ENCODE measurements around the gene PMS2.

The PMS2 gene

GRCh38 chr7:6030988-6031387, 22.1 kb upstream of the PMS2 start, which contains the start of gene ANKRD61:
ANKRD61 (plus strand) TSS chr7:6031376; CDS start chr7:6031376, 0 bp downstream.
- no peaks in the 10 kb centered on the region for H3K27me3 ChIP-seq (ENCODE audit: insufficient read depth, low read length)
- H3K36me3 ChIP-seq (ENCODE audit: insufficient read depth, low read depth, low read length) = peaks cover 96% of the 10 kb centered on the region

GRCh38 chr7:6028563-6028962, 19.7 kb upstream of the PMS2 start:
- no peak overlapping the region for H3K27ac ChIP-seq (ENCODE audit: low read length)
- no peak overlapping the region for H3K4me3 ChIP-seq (ENCODE audit: low read length)
- peaks cover 97% of the 10 kb centered on the region for H3K36me3 ChIP-seq (ENCODE audit: insufficient read depth, low read depth, low read length)
- no peaks in the 10 kb centered on the region for H3K4me1 ChIP-seq (ENCODE audit: insufficient read depth, low read length)
- H3K27me3 ChIP-seq (ENCODE audit: insufficient read depth, low read length) = no peaks in the 10 kb centered on the region
- no peaks in the 10 kb centered on the region for H3K9me3 ChIP-seq (ENCODE audit: insufficient read depth, low read depth, low read length)
- H3K9ac ChIP-seq (ENCODE audit: low read depth, low read length) = no peak overlapping the region

More at GRCh38 chr7:6030988-6031387, 22.1 kb upstream of the PMS2 start, which contains the start of gene ANKRD61:
- Histone ChIP-seq H3K9ac (ENCODE audit: low read depth, low read length) (no peak within 1 kb of the TSS), H3K27ac (ENCODE audit: low read length) (no peak within 1 kb of the TSS), H3K4me1 (ENCODE audit: insufficient read depth, low read length) (no peaks in the 10 kb centered on the region), H3K9me3 (ENCODE audit: insufficient read depth, low read depth, low read length) (no peaks in the 10 kb centered on the region), H3K4me3 (ENCODE audit: low read length) (no peak within 1 kb of the TSS)

- Histone ChIP-seq H3K36me3 (ENCODE audit: insufficient read depth, low read depth, low read length) (peaks cover 97% of the 10 kb centered on the region), H3K4me3 (ENCODE audit: low read length) (no peak overlapping the region), H3K27me3 (ENCODE audit: insufficient read depth, low read length) (no peaks in the 10 kb centered on the region), H3K9me3 (ENCODE audit: insufficient read depth, low read depth, low read length) (no peaks in the 10 kb centered on the region), H3K4me1 (ENCODE audit: insufficient read depth, low read length) (no peaks in the 10 kb centered on the region), H3K27ac (ENCODE audit: low read length) (no peak overlapping the region), H3K9ac (ENCODE audit: low read depth, low read length) (no peak overlapping the region)
Measured at GRCh38 chr7:6027806-6028365, 19.0 kb upstream of the PMS2 start.

GRCh38 chr7:6026820-6027311, 18.0 kb upstream of the PMS2 start:
- no peaks in the 10 kb centered on the region for H3K27me3 ChIP-seq (ENCODE audit: insufficient read depth, low read length)
- H3K4me3 ChIP-seq (ENCODE audit: low read length) = no peak overlapping the region
- no peaks in the 10 kb centered on the region for H3K9me3 ChIP-seq (ENCODE audit: insufficient read depth, low read depth, low read length)
- H3K27ac ChIP-seq (ENCODE audit: low read length) = no peak overlapping the region
- no peaks in the 10 kb centered on the region for H3K4me1 ChIP-seq (ENCODE audit: insufficient read depth, low read length)
- peaks cover 98% of the 10 kb centered on the region for H3K36me3 ChIP-seq (ENCODE audit: insufficient read depth, low read depth, low read length)
- H3K9ac ChIP-seq (ENCODE audit: low read depth, low read length) = no peak overlapping the region

- H3K9ac ChIP-seq (ENCODE audit: low read depth, low read length) = no peak overlapping the region
- no peak overlapping the region for H3K27ac ChIP-seq (ENCODE audit: low read length)
- no peaks in the 10 kb centered on the region for H3K27me3 ChIP-seq (ENCODE audit: insufficient read depth, low read length)
- H3K36me3 ChIP-seq (ENCODE audit: insufficient read depth, low read depth, low read length) = peaks cover 98% of the 10 kb centered on the region
- no peaks in the 10 kb centered on the region for H3K9me3 ChIP-seq (ENCODE audit: insufficient read depth, low read depth, low read length)
- no peaks in the 10 kb centered on the region for H3K4me1 ChIP-seq (ENCODE audit: insufficient read depth, low read length)
- no peak overlapping the region for H3K4me3 ChIP-seq (ENCODE audit: low read length)
Measured at GRCh38 chr7:6026011-6026819, 17.4 kb upstream of the PMS2 start.

GRCh38 chr7:6023974-6024435, 15.2 kb upstream of the PMS2 start:
- Histone ChIP-seq H3K9me3 (ENCODE audit: insufficient read depth, low read depth, low read length) (no peaks in the 10 kb centered on the region), H3K9ac (ENCODE audit: low read depth, low read length) (no peak overlapping the region), H3K36me3 (ENCODE audit: insufficient read depth, low read depth, low read length) (peaks cover 100% of the 10 kb centered on the region), H3K27ac (ENCODE audit: low read length) (no peak overlapping the region), H3K4me3 (ENCODE audit: low read length) (no peak overlapping the region), H3K4me1 (ENCODE audit: insufficient read depth, low read length) (no peaks in the 10 kb centered on the region), H3K27me3 (ENCODE audit: insufficient read depth, low read length) (no peaks in the 10 kb centered on the region)

- Histone ChIP-seq H3K9me3 (ENCODE audit: insufficient read depth, low read depth, low read length) (no peaks in the 10 kb centered on the region), H3K27ac (ENCODE audit: low read length) (no peak overlapping the region), H3K9ac (ENCODE audit: low read depth, low read length) (no peak overlapping the region), H3K36me3 (ENCODE audit: insufficient read depth, low read depth, low read length) (peaks cover 99% of the 10 kb centered on the region), H3K4me1 (ENCODE audit: insufficient read depth, low read length) (no peaks in the 10 kb centered on the region), H3K27me3 (ENCODE audit: insufficient read depth, low read length) (no peaks in the 10 kb centered on the region), H3K4me3 (ENCODE audit: low read length) (no peak overlapping the region)
Measured at GRCh38 chr7:6022707-6023106, 13.9 kb upstream of the PMS2 start.

- no peaks in the 10 kb centered on the region; the same call in 1 of the 2 replicates for H3K4me1 ChIP-seq (ENCODE audit: insufficient read depth, low read length)
- H3K9ac ChIP-seq (ENCODE audit: low read depth, low read length) = no peak overlapping the region
- H3K36me3 ChIP-seq (ENCODE audit: insufficient read depth, low read depth, low read length) = peaks cover 99% of the 10 kb centered on the region
- no peaks in the 10 kb centered on the region for H3K27me3 ChIP-seq (ENCODE audit: insufficient read depth, low read length)
- H3K4me3 ChIP-seq (ENCODE audit: low read length) = no peak overlapping the region
- H3K9me3 ChIP-seq (ENCODE audit: insufficient read depth, low read depth, low read length) = no peaks in the 10 kb centered on the region
- no peak overlapping the region for H3K27ac ChIP-seq (ENCODE audit: low read length)
Measured at GRCh38 chr7:6020371-6021286, 11.8 kb upstream of the PMS2 start.

- Histone ChIP-seq H3K27me3 (ENCODE audit: insufficient read depth, low read length) (no peaks in the 10 kb centered on the region), H3K9ac (ENCODE audit: low read depth, low read length) (no peak overlapping the region), H3K36me3 (ENCODE audit: insufficient read depth, low read depth, low read length) (peaks cover 88% of the 10 kb centered on the region), H3K9me3 (ENCODE audit: insufficient read depth, low read depth, low read length) (no peaks in the 10 kb centered on the region), H3K4me1 (ENCODE audit: insufficient read depth, low read length) (no peaks in the 10 kb centered on the region; the same call in 1 of the 2 replicates), H3K4me3 (ENCODE audit: low read length) (no peak overlapping the region), H3K27ac (ENCODE audit: low read length) (no peak overlapping the region)
Measured at GRCh38 chr7:6016653-6016966, 7.8 kb upstream of the PMS2 start.

- Histone ChIP-seq H3K27me3 (ENCODE audit: insufficient read depth, low read length) (no peaks in the 10 kb centered on the region), H3K4me1 (ENCODE audit: insufficient read depth, low read length) (no peaks in the 10 kb centered on the region; the same call in 1 of the 2 replicates), H3K9me3 (ENCODE audit: insufficient read depth, low read depth, low read length) (no peaks in the 10 kb centered on the region), H3K36me3 (ENCODE audit: insufficient read depth, low read depth, low read length) (peaks cover 88% of the 10 kb centered on the region), H3K27ac (ENCODE audit: low read length) (no peak overlapping the region), H3K9ac (ENCODE audit: low read depth, low read length) (no peak overlapping the region), H3K4me3 (ENCODE audit: low read length) (no peak overlapping the region)
Measured at GRCh38 chr7:6015917-6016652, 7.2 kb upstream of the PMS2 start.

All from iPS-20b (cell line).